Measurements from ENCODE around the gene ZNF227.
A peak's percentile ranks its signal among the peaks of the same experiment; 100 is the strongest.

ZNF227 gene

DNA sequence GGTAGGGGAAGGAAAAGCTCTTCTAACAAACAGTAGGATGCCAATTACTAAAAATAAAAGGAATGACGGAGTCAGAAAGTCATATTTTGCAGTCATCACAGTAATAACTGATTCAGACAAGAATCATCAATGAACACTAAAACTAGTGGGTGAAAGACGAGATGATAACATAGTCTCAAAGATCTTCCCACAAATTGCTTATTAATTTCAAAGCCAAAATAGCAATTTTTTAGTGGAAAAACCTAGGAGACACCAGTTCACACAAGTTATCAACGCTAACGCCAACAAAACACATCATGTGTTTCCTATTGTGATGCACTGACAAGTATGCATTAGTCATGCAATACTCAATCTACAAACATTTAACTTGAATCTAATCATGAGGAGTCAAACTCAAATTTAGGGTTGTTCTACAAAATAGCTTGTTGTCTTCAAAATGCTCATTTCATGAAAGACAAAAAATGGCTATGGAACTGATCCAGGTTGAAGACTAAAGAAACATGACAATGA lies 65.9 kb downstream of the ZNF227 start:
- Mint-ChIP-seq H3K36me3 (peaks cover 55% of the 10 kb centered on the region), H3K27ac (no peak overlapping the region), H3K4me3 (no peak overlapping the region), H3K27me3 (no peaks in the 10 kb centered on the region), H3K9me3 (peaks cover 41% of the 10 kb centered on the region), H3K4me1 (no peaks in the 10 kb centered on the region)

DNA sequence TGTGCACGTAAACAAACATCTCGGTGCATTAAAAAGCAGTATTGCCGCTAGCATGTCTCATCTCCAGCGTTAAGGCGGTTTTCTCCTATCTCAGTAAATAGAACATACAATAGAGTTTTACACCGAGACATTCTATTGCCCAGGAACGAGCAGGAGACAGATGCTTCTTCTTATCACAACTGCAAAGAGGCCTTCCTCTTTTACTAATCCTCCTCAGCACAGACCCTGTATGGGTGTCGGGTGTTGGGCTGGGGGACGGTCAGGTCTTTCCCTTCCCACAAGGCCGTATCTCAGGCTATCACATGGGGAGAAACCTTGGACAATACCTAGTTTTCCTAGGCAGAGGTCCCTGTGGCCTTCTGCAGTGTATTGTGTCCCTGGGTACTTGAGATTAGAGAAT lies 68.6 kb downstream of the ZNF227 start:
- peaks cover 48% of the 10 kb centered on the region for H3K36me3 Mint-ChIP-seq
- H3K27me3 Mint-ChIP-seq, result no peaks in the 10 kb centered on the region
- H3K27ac Mint-ChIP-seq, result no peak overlapping the region
- no peaks in the 10 kb centered on the region for H3K4me1 Mint-ChIP-seq
- H3K4me3 Mint-ChIP-seq, result no peak overlapping the region
- H3K9me3 Mint-ChIP-seq, result peaks cover 33% of the 10 kb centered on the region

DNA sequence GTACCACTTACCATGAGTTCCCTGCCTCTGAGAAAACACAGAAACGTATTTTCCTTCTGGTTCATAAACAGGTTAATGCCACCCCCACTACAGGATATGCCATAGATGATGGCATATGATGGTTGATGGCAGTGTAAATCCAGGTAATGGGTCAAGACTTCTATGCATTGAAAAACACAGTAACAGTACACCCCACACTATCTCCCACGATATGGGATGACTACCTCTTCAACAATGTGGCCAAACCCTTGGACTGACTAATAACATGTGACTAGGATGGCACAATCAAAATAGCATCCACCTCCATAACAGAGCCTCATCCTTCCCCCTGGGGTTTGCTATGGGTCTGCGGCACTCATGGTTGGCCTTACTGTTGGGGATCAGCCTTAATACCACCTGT lies 70.5 kb downstream of the ZNF227 start:
- Mint-ChIP-seq H3K27ac (peak overlapping the region; percentile 5), H3K4me1 (no peaks in the 10 kb centered on the region), H3K27me3 (no peaks in the 10 kb centered on the region), H3K36me3 (peaks cover 51% of the 10 kb centered on the region), H3K9me3 (peaks cover 31% of the 10 kb centered on the region), H3K4me3 (no peak overlapping the region)

DNA sequence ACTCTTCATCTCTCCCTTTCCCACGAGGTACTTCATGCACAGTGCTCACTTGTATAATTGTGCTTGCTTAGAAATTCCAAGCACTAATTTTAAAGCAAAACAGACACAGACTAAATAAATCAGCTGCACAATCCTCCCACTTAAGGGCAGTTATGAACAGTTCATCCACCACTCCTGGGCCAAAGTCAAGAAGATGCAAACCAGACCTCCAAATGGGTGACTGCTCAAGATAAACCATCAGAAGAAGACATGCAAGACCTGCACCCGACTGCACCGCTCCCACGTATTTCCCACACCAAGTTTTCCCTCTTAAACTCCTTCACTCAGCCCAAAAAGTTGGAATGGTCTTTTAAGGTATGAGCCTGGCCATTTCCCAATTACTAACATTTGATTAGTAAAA lies 72.6 kb downstream of the ZNF227 start:
- Mint-ChIP-seq H3K4me3 (no peak overlapping the region), H3K36me3 (peaks cover 60% of the 10 kb centered on the region), H3K27me3 (no peaks in the 10 kb centered on the region), H3K4me1 (no peaks in the 10 kb centered on the region), H3K27ac (no peak overlapping the region), H3K9me3 (peaks cover 31% of the 10 kb centered on the region)
